H1 (cell line): ENCODE data around the gene LRRC74A. TPM values are rescaled to one million over a fixed set of nuclear protein-coding genes. Genes with fewer than 3 reads are reported as not detected.

Source experiments
- polyA plus RNA-seq, 7 experiments: library from polyadenylated mRNA; depleted of rRNA in 3 of 7; stranded (reverse) in 5 of 7; unstranded in 2 of 7; fragments of >200 nt in 5 of 7; fragments of 200-250 nt in 2 of 7; gene quantifications; 1 replicate in 5 of 7; 2 replicates in 1 of 7; 4 replicates in 1 of 7; pipeline versions ENCODE4 v1.2.1 to v1.2.3, GENCODE V29; 2011 to 2013; ENCODE audit warnings: missing spikeins in 2 of 7, mixed read lengths in 2 of 7
- total RNA-seq: library from RNA; stranded (reverse); fragmentation: NEBNext Ultra II Directional; extraction: Animal tissue kit (Norgen Biotek cat#: 25700); gene quantifications from 2 replicates; pipeline ENCODE4 v1.2.1, GENCODE V29; 2021
- TF ChIP-seq, protein P1 (sequence below): IDR thresholded peaks from 2 replicates; pipeline ENCODE4 v1.6.1; 2012; ENCODE audit warnings: inconsistent platforms

The LRRC74A gene
- total and polyA plus RNA-seq, 2 of the 8 experiments (the other 6 are each of a cell fraction or from before 2014, with no cell fraction given): not detected

DNA sequence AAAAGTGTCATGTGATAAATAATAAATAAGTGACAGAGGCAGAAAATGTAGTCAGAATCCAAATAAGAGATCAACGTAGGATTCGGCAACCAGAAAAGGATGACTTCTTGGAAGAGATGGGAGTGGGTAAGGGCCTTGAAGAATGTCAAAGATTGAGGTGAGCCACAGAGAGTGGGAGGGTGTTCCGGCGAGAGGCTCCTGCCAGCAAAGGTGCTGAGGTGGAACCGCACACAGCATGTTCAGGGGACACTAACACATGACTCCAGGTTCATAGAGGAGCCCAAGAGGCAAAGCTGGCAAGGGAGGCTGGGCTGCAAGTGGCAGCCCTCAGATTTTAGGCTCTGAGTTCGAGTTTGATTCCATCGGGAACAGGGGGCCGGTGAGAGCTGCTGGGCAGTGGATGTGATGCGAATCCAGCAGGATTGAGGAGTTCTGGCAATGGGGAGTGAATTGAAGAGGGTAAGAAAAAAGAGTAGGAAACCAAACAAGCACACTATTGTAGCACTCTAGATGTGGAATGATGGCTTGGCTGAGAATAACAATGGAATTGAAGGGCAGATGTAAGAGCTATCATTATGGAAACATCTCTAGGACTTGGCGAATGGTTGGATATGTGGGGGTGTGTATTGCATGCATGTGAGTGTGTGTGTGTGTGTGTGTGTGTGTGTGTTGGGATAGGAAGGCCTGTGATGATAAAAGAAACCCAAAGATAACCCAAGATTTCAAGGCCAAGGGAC is 36.5 kb downstream of the LRRC74A start (continued):
- TF ChIP-seq, protein P1, sequence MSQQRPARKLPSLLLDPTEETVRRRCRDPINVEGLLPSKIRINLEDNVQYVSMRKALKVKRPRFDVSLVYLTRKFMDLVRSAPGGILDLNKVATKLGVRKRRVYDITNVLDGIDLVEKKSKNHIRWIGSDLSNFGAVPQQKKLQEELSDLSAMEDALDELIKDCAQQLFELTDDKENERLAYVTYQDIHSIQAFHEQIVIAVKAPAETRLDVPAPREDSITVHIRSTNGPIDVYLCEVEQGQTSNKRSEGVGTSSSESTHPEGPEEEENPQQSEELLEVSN: no peak
